Measurements from ENCODE around the gene TESK2.
"Not testable (repeated sequence)": the region's sequence is repeated elsewhere in the genome, so short reads cannot be mapped to it uniquely, and the experiment has no call there.

TESK2 gene

GRCh38 chr1:45491487-45492260, 711 bp upstream of the TESK2 start:
- Histone ChIP-seq H3K9ac (no peak overlapping the region), H3K79me2 (no peaks in the 10 kb centered on the region), H3K27ac (peak overlapping the region; percentile 29), H3K4me2 (ENCODE audit: low read length) (peak overlapping the region; percentile 80), H3K4me1 (no peaks in the 10 kb centered on the region), H3K9me3 (ENCODE audit: control insufficient read depth, low read length) (no peaks in the 10 kb centered on the region), H3K4me3 (ENCODE audit: low read depth, low read length) (peak overlapping the region; percentile 65), H3K27me3 (ENCODE audit: control insufficient read depth, insufficient read depth, low read length) (no peaks in the 10 kb centered on the region), H2AFZ (peak overlapping the region; percentile 42), H3K36me3 (ENCODE audit: control insufficient read depth, insufficient read depth, low read length) (no peaks in the 10 kb centered on the region)
- no peak for TF ChIP-seq CTCF (IDR thresholded peaks at IDR 0.05)

- Histone ChIP-seq H3K4me2 (ENCODE audit: low read length) (peak overlapping the region; percentile 80), H3K9me3 (ENCODE audit: control insufficient read depth, low read length) (no peaks in the 10 kb centered on the region), H2AFZ (peak overlapping the region; percentile 86), H3K27me3 (ENCODE audit: control insufficient read depth, insufficient read depth, low read length) (no peaks in the 10 kb centered on the region), H3K9ac (peak overlapping the region; percentile 46), H3K4me3 (ENCODE audit: low read depth, low read length) (peak overlapping the region; percentile 65), H3K27ac (peak overlapping the region; percentile 73), H3K36me3 (ENCODE audit: control insufficient read depth, insufficient read depth, low read length) (no peaks in the 10 kb centered on the region), H3K79me2 (no peaks in the 10 kb centered on the region), H3K4me1 (no peaks in the 10 kb centered on the region)
- no peak for TF ChIP-seq CTCF (IDR thresholded peaks at IDR 0.05)
These were observed 790 bp downstream of the TESK2 start for GRCh38 chr1:45490121-45490625.

GRCh38 chr1:45489379-45489778, 1.6 kb downstream of the TESK2 start:
- H2AFZ ChIP-seq; H3K79me2 ChIP-seq; H3K27ac ChIP-seq; H3K9ac ChIP-seq; H3K27me3 ChIP-seq (ENCODE audit: control insufficient read depth, insufficient read depth, low read length); H3K4me1 ChIP-seq; H3K36me3 ChIP-seq (ENCODE audit: control insufficient read depth, insufficient read depth, low read length); H3K4me3 ChIP-seq (ENCODE audit: low read depth, low read length); H3K9me3 ChIP-seq (ENCODE audit: control insufficient read depth, low read length); H3K4me2 ChIP-seq (ENCODE audit: low read length): not testable (repeated sequence)

GRCh38 chr1:45488666-45489377, 2.1 kb downstream of the TESK2 start:
- H2AFZ ChIP-seq, result no peak overlapping the region
- no peak overlapping the region for H3K4me2 ChIP-seq (ENCODE audit: low read length)
- no peaks in the 10 kb centered on the region for H3K27me3 ChIP-seq (ENCODE audit: control insufficient read depth, insufficient read depth, low read length)
- H3K9ac ChIP-seq, result no peak overlapping the region
- H3K36me3 ChIP-seq (ENCODE audit: control insufficient read depth, insufficient read depth, low read length), result no peaks in the 10 kb centered on the region
- no peaks in the 10 kb centered on the region for H3K9me3 ChIP-seq (ENCODE audit: control insufficient read depth, low read length)
- TF ChIP-seq CTCF (IDR thresholded peaks at IDR 0.05), result no peak
- H3K79me2 ChIP-seq, result no peaks in the 10 kb centered on the region
- no peak overlapping the region for H3K4me3 ChIP-seq (ENCODE audit: low read depth, low read length)
- H3K4me1 ChIP-seq, result no peaks in the 10 kb centered on the region
- H3K27ac ChIP-seq, result no peak overlapping the region

- no peak overlapping the region for H3K27ac ChIP-seq
- no peak for TF ChIP-seq CTCF (IDR thresholded peaks at IDR 0.05)
- no peaks in the 10 kb centered on the region for H3K79me2 ChIP-seq
- no peak overlapping the region for H3K4me2 ChIP-seq (ENCODE audit: low read length)
- no peak overlapping the region for H2AFZ ChIP-seq
- H3K27me3 ChIP-seq (ENCODE audit: control insufficient read depth, insufficient read depth, low read length), result no peaks in the 10 kb centered on the region
- no peak overlapping the region for H3K4me3 ChIP-seq (ENCODE audit: low read depth, low read length)
- H3K9me3 ChIP-seq (ENCODE audit: control insufficient read depth, low read length), result no peaks in the 10 kb centered on the region
- H3K36me3 ChIP-seq (ENCODE audit: control insufficient read depth, insufficient read depth, low read length), result no peaks in the 10 kb centered on the region
- H3K4me1 ChIP-seq, result no peaks in the 10 kb centered on the region
- no peak overlapping the region for H3K9ac ChIP-seq
These were observed 5.0 kb downstream of the TESK2 start for GRCh38 chr1:45485949-45486348.
